Keratinocyte (primary cell): ENCODE data around the gene HDAC1. TPM values are rescaled to one million over a fixed set of nuclear protein-coding genes. Genes with fewer than 3 reads are reported as not detected.

Experiments used
- DNase-seq: peaks from one replicate; pipeline ENCODE4 v3.0.0-alpha.2; 2011; ENCODE audit warnings: low read depth, missing footprints, low spot score
- FAIRE-seq: peaks from 2 replicates; lab custom pipeline; 2011; peaks lifted over from hg19 to GRCh38; lab: Jason Lieb, UNC
- H2AFZ ChIP-seq: 2 replicates; pipeline ENCODE4 v1.6.0; 2012; ENCODE audit warnings: low read length, control low read depth, inconsistent platforms; ENCODE audit not compliant: control insufficient read depth
- H3K27ac ChIP-seq: 2 replicates; pipeline ENCODE4 v1.5.1; 2011; ENCODE audit warnings: low read length; ENCODE audit not compliant: control insufficient read depth, insufficient read depth
- H3K27me3 ChIP-seq: 3 replicates; pipeline ENCODE4 v1.6.0; 2011; ENCODE audit warnings: low read length; ENCODE audit not compliant: control insufficient read depth, insufficient read depth; ENCODE audit errors: extremely low read depth
- H3K36me3 ChIP-seq, 2 experiments: 2 replicates in 1 of 2; 3 replicates in 1 of 2; pipeline ENCODE4 v1.5.1; 2011; ENCODE audit warnings: low read length in 2 of 2, mild to moderate bottlenecking in 1 of 2; ENCODE audit not compliant: control insufficient read depth in 2 of 2, insufficient read depth in 2 of 2; ENCODE audit errors: extremely low read depth in 1 of 2
- H3K4me1 ChIP-seq: 3 replicates; pipeline ENCODE4 v1.5.1; 2011; ENCODE audit warnings: low read length; ENCODE audit not compliant: control insufficient read depth, insufficient read depth; ENCODE audit errors: extremely low read depth
- H3K4me2 ChIP-seq: 3 replicates; pipeline ENCODE4 v1.6.0; 2011; ENCODE audit warnings: low read depth, low read length; ENCODE audit not compliant: control insufficient read depth, insufficient read depth; ENCODE audit errors: extremely low read depth
- H3K4me3 ChIP-seq, 3 experiments: fragments of 200-600 bp in 1 of 3; sonication (generic) in 1 of 3; 2 replicates in 2 of 3; 3 replicates in 1 of 3; pipeline ENCODE4 v1.5.1; 2011 to 2016; ENCODE audit warnings: low read length in 3 of 3, mild to moderate bottlenecking in 3 of 3, control low read depth in 2 of 3, inconsistent platforms in 1 of 3, low read depth in 1 of 3, mixed read lengths in 1 of 3, mixed run types in 1 of 3, moderate library complexity in 1 of 3; ENCODE audit not compliant: control insufficient read depth in 2 of 3, insufficient read depth in 2 of 3; ENCODE audit errors: extremely low read depth in 1 of 3
- H3K79me2 ChIP-seq: 2 replicates; pipeline ENCODE4 v1.6.0; 2012; ENCODE audit warnings: low read length; ENCODE audit not compliant: control insufficient read depth, insufficient read depth
- H3K9ac ChIP-seq: 3 replicates; pipeline ENCODE4 v1.6.0; 2011; ENCODE audit warnings: low read length; ENCODE audit not compliant: control insufficient read depth, insufficient read depth; ENCODE audit errors: extremely low read depth
- H3K9me1 ChIP-seq: 3 replicates; pipeline ENCODE4 v1.6.0; 2011; ENCODE audit warnings: low read length; ENCODE audit not compliant: control insufficient read depth, insufficient read depth; ENCODE audit errors: extremely low read depth
- H3K9me3 ChIP-seq: 2 replicates; pipeline ENCODE4 v1.5.1; 2012; ENCODE audit warnings: low read depth, low read length; ENCODE audit not compliant: control insufficient read depth
- H4K20me1 ChIP-seq: 3 replicates; pipeline ENCODE4 v1.6.0; 2011; ENCODE audit warnings: low read length; ENCODE audit not compliant: control insufficient read depth, insufficient read depth; ENCODE audit errors: extremely low read depth
- EZH2 ChIP-seq: IDR thresholded peaks from one replicate; pipeline ENCODE4 v1.6.1; 2012; ENCODE audit warnings: inconsistent platforms, mild to moderate bottlenecking, low read length, moderate library complexity
- dilution Hi-C: fragments of 300-500 bp; cut with MboI; formaldehyde crosslinking; loops from one replicate; pipeline ENCODE4 v1.7.0; 2020; ENCODE audit warnings: low sequenced_read_pairs; ENCODE audit not compliant: extremely low pct_ligation_motif_present
- polyA plus RNA-seq, 5 experiments: library from polyadenylated mRNA; depleted of rRNA in 3 of 5; stranded (reverse) in 3 of 5; stranded (forward) in 1 of 5; unstranded in 1 of 5; fragments of >200 nt; gene quantifications; 1 replicate in 1 of 5; 2 replicates in 3 of 5; 3 replicates in 1 of 5; pipeline versions ENCODE4 v1.2.1 to v1.2.3, GENCODE V29; 2011 to 2012; ENCODE audit warnings: missing spikeins in 2 of 5, low read depth in 1 of 5, low replicate concordance in 1 of 5
- TF ChIP-seq, protein P1 (sequence below), 3 experiments: IDR thresholded peaks in 1 of 3; conservative IDR thresholded peaks in 1 of 3; optimal IDR thresholded peaks in 1 of 3; 2 replicates in 2 of 3; 3 replicates in 1 of 3; pipeline versions ENCODE3 to v1.5.1; 2011; ENCODE audit warnings: low read length in 3 of 3, mild to moderate bottlenecking in 3 of 3, moderate library complexity in 2 of 3, control low read depth in 1 of 3, inconsistent platforms in 1 of 3; ENCODE audit not compliant: insufficient read depth in 2 of 3; ENCODE audit errors: extremely low read depth in 1 of 3

The HDAC1 gene
- polyA plus RNA-seq, 1 donor (not counting 4 experiments of a cell fraction or from before 2014, with no cell fraction given): 198 TPM

DNA sequence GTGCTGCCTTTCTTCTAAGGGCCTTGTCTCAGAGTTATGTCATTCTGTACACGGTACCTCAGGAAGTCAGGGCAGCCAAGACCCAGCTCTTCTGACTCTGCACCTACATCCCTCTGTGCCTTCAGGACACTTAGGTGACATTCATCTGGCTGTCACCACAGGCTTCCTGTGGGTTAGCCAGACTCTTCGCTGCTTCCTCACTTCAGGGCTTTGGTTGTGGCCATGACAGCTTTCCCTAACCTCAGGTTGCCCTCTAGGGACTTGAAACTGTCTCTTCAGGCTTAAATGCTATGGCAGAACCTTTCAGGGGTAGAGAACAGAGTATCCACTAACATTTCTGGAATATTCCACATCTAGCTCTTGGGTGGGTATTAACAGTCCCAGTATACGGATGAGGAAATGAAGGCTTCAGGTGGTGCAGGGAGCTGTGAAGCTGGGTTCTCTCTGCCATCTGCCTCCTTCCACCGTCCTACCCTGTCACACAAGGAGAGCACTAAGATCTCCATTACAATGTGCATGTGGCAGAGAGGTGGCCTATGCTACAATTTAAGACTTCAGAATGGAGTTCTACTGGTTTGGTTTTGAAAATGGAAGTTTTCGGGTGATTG, 80.4 kb downstream of the HDAC1 start:
- H2AFZ ChIP-seq: no peak overlapping the region
- no peaks in the 10 kb centered on the region for H3K4me1 ChIP-seq
- no peaks in the 10 kb centered on the region for H3K79me2 ChIP-seq
- no peak for FAIRE-seq
- no peaks in the 10 kb centered on the region for H3K9me1 ChIP-seq
- H3K27ac ChIP-seq: no peak overlapping the region
- H4K20me1 ChIP-seq: no peaks in the 10 kb centered on the region
- H3K36me3 ChIP-seq: peaks cover 48% of the 10 kb centered on the region in 2 experiments
- no peaks in the 10 kb centered on the region for H3K27me3 ChIP-seq
- dilution Hi-C loops: no loop called here
- no peak for DNase-seq
- TF ChIP-seq, protein P1, sequence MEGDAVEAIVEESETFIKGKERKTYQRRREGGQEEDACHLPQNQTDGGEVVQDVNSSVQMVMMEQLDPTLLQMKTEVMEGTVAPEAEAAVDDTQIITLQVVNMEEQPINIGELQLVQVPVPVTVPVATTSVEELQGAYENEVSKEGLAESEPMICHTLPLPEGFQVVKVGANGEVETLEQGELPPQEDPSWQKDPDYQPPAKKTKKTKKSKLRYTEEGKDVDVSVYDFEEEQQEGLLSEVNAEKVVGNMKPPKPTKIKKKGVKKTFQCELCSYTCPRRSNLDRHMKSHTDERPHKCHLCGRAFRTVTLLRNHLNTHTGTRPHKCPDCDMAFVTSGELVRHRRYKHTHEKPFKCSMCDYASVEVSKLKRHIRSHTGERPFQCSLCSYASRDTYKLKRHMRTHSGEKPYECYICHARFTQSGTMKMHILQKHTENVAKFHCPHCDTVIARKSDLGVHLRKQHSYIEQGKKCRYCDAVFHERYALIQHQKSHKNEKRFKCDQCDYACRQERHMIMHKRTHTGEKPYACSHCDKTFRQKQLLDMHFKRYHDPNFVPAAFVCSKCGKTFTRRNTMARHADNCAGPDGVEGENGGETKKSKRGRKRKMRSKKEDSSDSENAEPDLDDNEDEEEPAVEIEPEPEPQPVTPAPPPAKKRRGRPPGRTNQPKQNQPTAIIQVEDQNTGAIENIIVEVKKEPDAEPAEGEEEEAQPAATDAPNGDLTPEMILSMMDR (optimal IDR thresholded peaks at IDR 0.05 in 1 of 3, IDR thresholded peaks at IDR 0.05 in 1 of 3, conservative IDR thresholded peaks at IDR 0.05 in 1 of 3; ENCODE audit: extremely low read depth in 1 of 3, insufficient read depth in 2 of 3, low read length in 3 of 3): no peak
- TF ChIP-seq EZH2: no peak
- no peaks in the 10 kb centered on the region for H3K9me3 ChIP-seq
- no peak overlapping the region for H3K4me2 ChIP-seq
- H3K9ac ChIP-seq: no peak overlapping the region
- no peak overlapping the region for H3K4me3 ChIP-seq

DNA sequence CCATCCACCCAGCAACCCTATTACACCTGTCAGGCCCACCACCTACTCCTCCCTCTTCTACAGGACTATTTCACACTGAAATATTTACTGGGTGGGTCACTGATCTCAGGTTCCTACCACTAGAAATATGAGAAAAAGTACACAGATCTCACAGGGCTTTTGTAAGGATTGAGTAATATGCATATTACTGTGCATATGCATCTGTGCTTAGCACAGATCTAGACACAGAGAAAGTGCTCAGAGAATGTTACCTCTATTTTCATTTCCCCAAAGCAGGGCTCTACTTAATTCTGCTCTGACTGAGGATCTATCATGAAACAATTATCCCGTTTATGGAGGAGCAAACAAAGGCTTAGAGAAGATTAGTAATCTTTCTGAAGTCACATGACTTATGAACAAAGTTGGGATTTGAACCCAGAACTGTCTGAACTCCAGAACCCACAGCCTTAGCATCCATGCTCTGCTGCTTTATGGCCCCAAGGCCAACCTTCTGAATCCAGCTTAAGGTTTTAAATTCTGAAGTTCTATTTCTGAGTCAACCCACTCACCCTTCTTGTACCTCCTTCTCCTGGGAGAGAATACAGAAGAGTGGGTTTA, 82.2 kb downstream of the HDAC1 start:
- Histone ChIP-seq H3K4me3 (no peak overlapping the region), H3K9ac (no peak overlapping the region), H3K36me3 (peaks cover 46 to 54% of the 10 kb centered on the region in 2 experiments), H3K9me3 (no peaks in the 10 kb centered on the region), H3K27ac (no peak overlapping the region), H3K4me2 (no peak overlapping the region), H3K4me1 (no peaks in the 10 kb centered on the region), H4K20me1 (no peaks in the 10 kb centered on the region), H2AFZ (no peak overlapping the region), H3K79me2 (no peaks in the 10 kb centered on the region), H3K27me3 (no peaks in the 10 kb centered on the region), H3K9me1 (no peaks in the 10 kb centered on the region)
- no peak for DNase-seq
- dilution Hi-C loops: no loop called here
- TF ChIP-seq, protein P1 (optimal IDR thresholded peaks at IDR 0.05 in 1 of 3, IDR thresholded peaks at IDR 0.05 in 1 of 3, conservative IDR thresholded peaks at IDR 0.05 in 1 of 3; ENCODE audit: extremely low read depth in 1 of 3, insufficient read depth in 2 of 3, low read length in 3 of 3): no peak
- no peak for TF ChIP-seq EZH2
- FAIRE-seq: no peak
